ENCODE results near the gene SEMA6C. TPM values are rescaled to one million over a fixed set of nuclear protein-coding genes. Genes with fewer than 3 reads are reported as not detected.

Gene SEMA6C
- total and polyA plus RNA-seq, 12 donors, result 15.7 to 141 (median 54.9) TPM

GRCh38 chr1:151158751-151159251, 12.4 kb upstream of the SEMA6C start:
- TF ChIP-seq CTCF (IDR thresholded peaks at IDR 0.05), result no peak
- H3K4me3 ChIP-seq, result peak overlapping the region in 1 of 10 donors; percentile 58
- H3K9me3 ChIP-seq, result no peaks in the 10 kb centered on the region
- no peaks in the 10 kb centered on the region for H3K27me3 ChIP-seq
- intact Hi-C loops (cut with DNase I), result loop anchor here in 5 of 10 donors (5.0 to 10.0 kb wide), 5 partner anchors 56 to 136 kb away; no protein-coding TSS in a partner anchor
- ATAC-seq (peak in 1 of 8 donors; percentile 19), DNase-seq (no peak)
- H3K27ac ChIP-seq, result peak overlapping the region in 5 of 10 donors; percentile 9 to 90 (median 26)
- H3K4me1 ChIP-seq, result peaks cover 0 to 61% (median 9%) of the 10 kb centered on the region in 9 donors
- peaks cover 0 to 72% (median 21%) of the 10 kb centered on the region in 9 donors for H3K36me3 ChIP-seq
- WGBS, 2 donors, result 81 to 85% methylated on average over 22 of the region's 22 CpGs

GRCh38 chr1:151158326-151158725, 11.9 kb upstream of the SEMA6C start:
- Histone ChIP-seq H3K4me1 (peaks cover 0 to 58% (median 9%) of the 10 kb centered on the region in 9 donors), H3K36me3 (peaks cover 0 to 72% (median 21%) of the 10 kb centered on the region in 9 donors), H3K27ac (peak overlapping the region in 4 of 10 donors; percentile 15 to 90 (median 21)), H3K4me3 (peak overlapping the region in 2 of 10 donors; percentile 8 to 58), H3K9me3 (no peaks in the 10 kb centered on the region), H3K27me3 (no peaks in the 10 kb centered on the region)
- WGBS, 2 donors, result 79 to 80% methylated on average over 5 of the region's 5 CpGs
- ATAC-seq (no peak), DNase-seq (no peak)
- intact Hi-C loops (cut with DNase I), result loop anchor here in 5 of 10 donors (5.0 to 10.0 kb wide), 5 partner anchors 56 to 136 kb away; no protein-coding TSS in a partner anchor
- TF ChIP-seq CTCF (IDR thresholded peaks at IDR 0.05), result no peak

GRCh38 chr1:151157067-151157531, 10.7 kb upstream of the SEMA6C start:
- intact Hi-C loops (cut with DNase I), result loop anchor here in 8 of 10 donors (2.0 to 10.0 kb wide), 9 partner anchors 52 to 135 kb away; no protein-coding TSS in a partner anchor
- no peaks in the 10 kb centered on the region for H3K9me3 ChIP-seq
- no peak for DNase-seq
- WGBS, 2 donors, result 82 to 86% methylated on average over 6 of the region's 6 CpGs
- peaks cover 0 to 51% (median 5%) of the 10 kb centered on the region in 9 donors for H3K4me1 ChIP-seq
- TF ChIP-seq CTCF (IDR thresholded peaks at IDR 0.05), result no peak
- peak overlapping the region in 4 of 10 donors; percentile 13 to 90 (median 55) for H3K27ac ChIP-seq
- H3K36me3 ChIP-seq, result peaks cover 0 to 66% (median 21%) of the 10 kb centered on the region in 9 donors
- no peaks in the 10 kb centered on the region for H3K27me3 ChIP-seq
- peak; percentile 19 to 54 (median 34) for ATAC-seq
- peak overlapping the region in 7 of 10 donors; percentile 8 to 58 (median 32) for H3K4me3 ChIP-seq

- peaks cover 0 to 60% (median 21%) of the 10 kb centered on the region in 9 donors for H3K36me3 ChIP-seq
- 71 to 75% methylated on average over 4 of the region's 4 CpGs for WGBS, 2 donors
- TF ChIP-seq CTCF (IDR thresholded peaks at IDR 0.05), result no peak
Measured at GRCh38 chr1:151156515-151156819, 10.0 kb upstream of the SEMA6C start, which contains the start of gene TNFAIP8L2. TSS of gene TNFAIP8L2 (plus strand) at chr1:151156649. CDS start at chr1:151158698, 2,049 bp downstream.

More at GRCh38 chr1:151156515-151156819, 10.0 kb upstream of the SEMA6C start, which contains the start of gene TNFAIP8L2:
- H3K27me3 ChIP-seq, result no peaks in the 10 kb centered on the region
- H3K27ac ChIP-seq, result peak within 1 kb of the TSS in 5 of 10 donors; percentile 13 to 90 (median 48)
- DNase-seq (peak in 1 of 2 donors; percentile 53), ATAC-seq (peak; percentile 39 to 71 (median 58))
- peak within 1 kb of the TSS in 7 of 10 donors; percentile 8 to 58 (median 32) for H3K4me3 ChIP-seq
- peaks cover 0 to 45% (median 5%) of the 10 kb centered on the region in 9 donors for H3K4me1 ChIP-seq
- intact Hi-C loops (cut with DNase I), result loop anchor here in 9 of 10 donors (1.0 to 10.0 kb wide), 10 partner anchors 52 to 134 kb away; no protein-coding TSS in a partner anchor
- H3K9me3 ChIP-seq, result no peaks in the 10 kb centered on the region

Measured in heart right ventricle (tissue), 16 donors.